GM23338 (cell line): ENCODE data around the gene NLK. TPM values are rescaled to one million over a fixed set of nuclear protein-coding genes. Genes with fewer than 3 reads are reported as not detected.

Experiments
- ATAC-seq: fragments of 200-7000 bp; cut with Tn5 transposase; 3 replicates; pipeline ENCODE4 v1.9.1; 2020
- DNase-seq: peaks from one replicate; pipeline ENCODE4 v3.0.0-alpha.2; 2015; ENCODE audit warnings: low spot score
- H2AFZ ChIP-seq: fragments of 200-600 bp; sonication (generic); 2 replicates; pipeline ENCODE4 v1.8.0; 2016; ENCODE audit warnings: antibody characterized with exemption, mild to moderate bottlenecking, moderate library complexity
- H3F3A ChIP-seq: fragments of 200-600 bp; sonication (generic); replicated peaks from 2 replicates; pipeline ENCODE4 v1.8.0; 2017; ENCODE audit warnings: antibody characterized with exemption, mixed run types, low read depth
- H3K27ac ChIP-seq: fragments of 200-600 bp; sonication (generic); 2 replicates; pipeline ENCODE4 v1.6.1; 2016; ENCODE audit warnings: low read depth
- H3K27me3 ChIP-seq: fragments of 200-600 bp; sonication (generic); 2 replicates; pipeline ENCODE4 v1.8.0; 2016; ENCODE audit warnings: mild to moderate bottlenecking, mixed run types, moderate library complexity; ENCODE audit not compliant: insufficient read depth
- H3K36me3 ChIP-seq: fragments of 200-600 bp; sonication (generic); 2 replicates; pipeline ENCODE4 v1.8.0; 2016; ENCODE audit warnings: mild to moderate bottlenecking; ENCODE audit not compliant: insufficient read depth
- H3K4me1 ChIP-seq: fragments of 200-600 bp; sonication (generic); 2 replicates; pipeline ENCODE4 v1.8.0; 2016; ENCODE audit warnings: mild to moderate bottlenecking, moderate library complexity; ENCODE audit not compliant: insufficient read depth
- H3K4me2 ChIP-seq: fragments of 200-600 bp; sonication (generic); 2 replicates; pipeline ENCODE4 v1.7.1; 2017; ENCODE audit warnings: mixed run types
- H3K4me3 ChIP-seq: fragments of 200-600 bp; sonication (generic); 2 replicates; pipeline ENCODE4 v1.6.1; 2016; ENCODE audit warnings: mixed run types
- H3K79me2 ChIP-seq: fragments of 200-600 bp; sonication (generic); replicated peaks from 2 replicates; pipeline ENCODE4 v1.8.0; 2017; ENCODE audit warnings: mild to moderate bottlenecking; ENCODE audit not compliant: insufficient read depth
- H3K9me2 ChIP-seq: fragments of 200-600 bp; sonication (generic); 2 replicates; pipeline ENCODE4 v1.8.0; 2017; ENCODE audit not compliant: insufficient read depth
- H4K20me1 ChIP-seq: fragments of 200-600 bp; sonication (generic); replicated peaks from 2 replicates; pipeline ENCODE4 v1.8.0; 2017; ENCODE audit warnings: mild to moderate bottlenecking; ENCODE audit not compliant: insufficient read depth
- H3K27ac Mint-ChIP-seq: 2 replicates; pipeline ENCODE4 v1.8.0; 2020; ENCODE audit warnings: inconsistent platforms, mild to moderate bottlenecking, moderate library complexity, mixed read lengths
- H3K27me3 Mint-ChIP-seq: 3 replicates; pipeline ENCODE4 v1.8.0; 2022; ENCODE audit warnings: low read depth, mild to moderate bottlenecking, moderate library complexity, mixed read lengths, inconsistent platforms; ENCODE audit not compliant: insufficient read depth, poor library complexity
- H3K36me3 Mint-ChIP-seq: 3 replicates; pipeline ENCODE4 v1.8.0; 2021; ENCODE audit warnings: low read depth, mild to moderate bottlenecking, inconsistent platforms, moderate library complexity, mixed read lengths
- H3K4me1 Mint-ChIP-seq: 3 replicates; pipeline ENCODE4 v1.8.0; 2020; ENCODE audit warnings: mild to moderate bottlenecking, inconsistent platforms, mixed read lengths
- H3K4me3 Mint-ChIP-seq: 3 replicates; pipeline ENCODE4 v1.8.0; 2021; ENCODE audit warnings: moderate library complexity, mild to moderate bottlenecking, inconsistent platforms, mixed read lengths
- H3K9me3 Mint-ChIP-seq: 3 replicates; pipeline ENCODE4 v1.8.0; 2020; ENCODE audit warnings: moderate library complexity, mild to moderate bottlenecking, inconsistent platforms, mixed read lengths
- CREB1 ChIP-seq: fragments of 250-450 bp; sonication (Bioruptor Pico); IDR thresholded peaks from 2 replicates; pipeline ENCODE4 v1.5.0; 2020; ENCODE audit warnings: low read depth, mild to moderate bottlenecking, moderate library complexity
- CTCF ChIP-seq, 2 experiments: fragments of 200-600 bp in 1 of 2; sonication (generic) in 1 of 2; conservative IDR thresholded peaks; 2 replicates each; pipeline versions ENCODE4 v1.5.1 to v1.6.1; 2016 to 2017; ENCODE audit warnings: antibody characterized with exemption in 2 of 2, low read depth in 2 of 2, mild to moderate bottlenecking in 2 of 2, moderate library complexity in 1 of 2
- ETS1 ChIP-seq: IDR thresholded peaks from 2 replicates; pipeline ENCODE4 v1.6.1; 2016; ENCODE audit warnings: antibody characterized with exemption
- EZH2 ChIP-seq: fragments of 200-600 bp; sonication (generic); IDR thresholded peaks from one replicate; pipeline ENCODE4 v1.8.0; 2017; ENCODE audit warnings: antibody characterized with exemption, mild to moderate bottlenecking, low read depth; ENCODE audit not compliant: unreplicated experiment
- EZH2phosphoT487 ChIP-seq: fragments of 200-600 bp; sonication (generic); IDR thresholded peaks from one replicate; pipeline ENCODE4 v1.8.1; 2018; ENCODE audit warnings: antibody characterized with exemption; ENCODE audit not compliant: unreplicated experiment
- JUNB ChIP-seq: IDR thresholded peaks from one replicate; pipeline ENCODE4 v1.6.1; 2016; ENCODE audit warnings: antibody characterized with exemption; ENCODE audit not compliant: unreplicated experiment
- NANOG ChIP-seq: IDR thresholded peaks from 2 replicates; pipeline ENCODE4 v1.6.1; 2016; ENCODE audit warnings: antibody characterized with exemption, borderline replicate concordance
- POLR2AphosphoS5 ChIP-seq: IDR thresholded peaks from 2 replicates; pipeline ENCODE4 v1.6.1; 2016; ENCODE audit warnings: antibody characterized with exemption, low read depth
- REST ChIP-seq: IDR thresholded peaks from one replicate; pipeline ENCODE4 v1.6.1; 2018; ENCODE audit warnings: antibody characterized with exemption; ENCODE audit not compliant: unreplicated experiment
- STAT1 ChIP-seq: IDR thresholded peaks from one replicate; pipeline ENCODE4 v1.6.1; 2016; ENCODE audit warnings: antibody characterized with exemption; ENCODE audit not compliant: unreplicated experiment
- ZNF114 ChIP-seq: fragments of 250-450 bp; sonication (Bioruptor Pico); IDR thresholded peaks from 2 replicates; pipeline ENCODE4 v1.5.0; 2020; ENCODE audit warnings: mild to moderate bottlenecking, moderate library complexity
- ZNF331 ChIP-seq: fragments of 250-450 bp; sonication (Bioruptor Pico); IDR thresholded peaks from 2 replicates; pipeline ENCODE4 v1.5.0; 2020; ENCODE audit warnings: low read depth, mild to moderate bottlenecking, moderate library complexity
- ZNF462 ChIP-seq: fragments of 250-450 bp; sonication (Bioruptor Pico); IDR thresholded peaks from 2 replicates; pipeline ENCODE4 v1.5.0; 2020; ENCODE audit warnings: mild to moderate bottlenecking, moderate library complexity
- polyA plus RNA-seq: library from polyadenylated mRNA; unstranded; fragments of >200 nt; fragmentation: Nextera tagmentation; extraction: Ambion mirVana; gene quantifications from 2 replicates; pipeline ENCODE4 v1.2.1, GENCODE V29; 2016
- total RNA-seq: library from RNA; depleted of rRNA; stranded (reverse); fragments of >200 nt; shearing (Covaris generic); gene quantifications from 2 replicates; pipeline ENCODE4 v1.2.3, GENCODE V29; 2014

NLK gene
- total and polyA plus RNA-seq, 2 experiments from 2014 or later, result 34.7 to 78.5 TPM

- 0 out of 2 replicates have a peak, but pooled peaks have one; percentile 14 for TF ChIP-seq ZNF462 (CRISPR knock-in tag)
- no peak for TF ChIP-seq JUNB
- TF ChIP-seq POLR2AphosphoS5, result no peak
These were observed 34.0 kb upstream of the NLK start (continued) for GRCh38 chr17:28008513-28008912.

GRCh38 chr17:28010406-28010805 lies 32.1 kb upstream of the NLK start:
- peaks cover 4% of the 10 kb centered on the region for H3K27me3 Mint-ChIP-seq
- TF ChIP-seq CTCF (conservative IDR thresholded peaks at IDR 0.05; ENCODE audit: low read depth in 2 of 2) (no peak), STAT1 (no peak), ETS1 (no peak), EZH2phosphoT487 (no peak), NANOG (no peak), REST (no peak), EZH2 (no peak), ZNF114 (CRISPR knock-in tag) (no peak), CREB1 (CRISPR knock-in tag) (no peak), JUNB (no peak), ZNF331 (CRISPR knock-in tag) (no peak), POLR2AphosphoS5 (no peak)

More at GRCh38 chr17:28010406-28010805, 32.1 kb upstream of the NLK start:
- no peaks in the 10 kb centered on the region for H3K9me3 Mint-ChIP-seq
- no peak overlapping the region for H3K27ac ChIP-seq
- H3F3A ChIP-seq, result no peaks in the 10 kb centered on the region
- no peaks in the 10 kb centered on the region for H3K36me3 ChIP-seq
- ATAC-seq (no peak), DNase-seq (no peak)
- peaks cover 4% of the 10 kb centered on the region; the same call in 1 of the 2 replicates for H3K9me2 ChIP-seq
- H3K36me3 Mint-ChIP-seq, result no peaks in the 10 kb centered on the region
- no peak overlapping the region for H3K4me3 ChIP-seq
- H2AFZ ChIP-seq, result no peak overlapping the region
- peaks cover 4% of the 10 kb centered on the region for H3K4me1 Mint-ChIP-seq
- H3K4me2 ChIP-seq, result no peak overlapping the region
- no peaks in the 10 kb centered on the region for H4K20me1 ChIP-seq
- H3K4me3 Mint-ChIP-seq, result no peak overlapping the region
- H3K4me1 ChIP-seq, result no peaks in the 10 kb centered on the region
- no peak overlapping the region for H3K27ac Mint-ChIP-seq
- H3K79me2 ChIP-seq, result no peaks in the 10 kb centered on the region
- H3K27me3 ChIP-seq, result no peaks in the 10 kb centered on the region
